ENCODE results near the gene CCDC157.

DNA sequence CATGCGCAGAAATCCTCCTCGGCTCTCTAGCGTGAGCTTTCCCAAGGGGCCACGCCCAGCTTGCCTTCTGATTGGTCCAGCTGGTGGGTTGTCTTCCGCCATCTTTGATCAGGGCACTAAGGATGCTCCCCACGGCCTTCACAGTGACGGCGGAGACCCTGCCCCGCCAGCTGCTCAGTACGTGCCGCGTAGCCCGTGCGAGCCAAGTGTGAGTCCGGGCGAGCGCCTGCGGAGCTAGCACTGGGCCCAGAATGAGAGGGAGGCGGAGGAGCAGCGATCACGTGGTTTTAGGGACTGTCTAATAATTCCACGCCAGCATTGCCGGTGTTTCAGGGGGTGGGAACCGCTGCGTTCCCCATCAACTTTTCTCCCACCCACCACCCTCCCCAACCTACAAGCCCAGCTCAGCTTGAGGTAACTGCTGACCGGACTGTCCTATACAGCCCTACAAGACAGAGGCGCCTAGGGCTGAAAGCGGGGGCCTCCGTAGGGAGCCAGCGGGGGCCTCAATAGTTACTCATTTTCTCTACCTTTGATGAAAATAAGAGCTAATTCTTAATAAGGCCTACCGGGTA is 67.2 kb downstream of the CCDC157 start:
- TF ChIP-seq, protein P1, sequence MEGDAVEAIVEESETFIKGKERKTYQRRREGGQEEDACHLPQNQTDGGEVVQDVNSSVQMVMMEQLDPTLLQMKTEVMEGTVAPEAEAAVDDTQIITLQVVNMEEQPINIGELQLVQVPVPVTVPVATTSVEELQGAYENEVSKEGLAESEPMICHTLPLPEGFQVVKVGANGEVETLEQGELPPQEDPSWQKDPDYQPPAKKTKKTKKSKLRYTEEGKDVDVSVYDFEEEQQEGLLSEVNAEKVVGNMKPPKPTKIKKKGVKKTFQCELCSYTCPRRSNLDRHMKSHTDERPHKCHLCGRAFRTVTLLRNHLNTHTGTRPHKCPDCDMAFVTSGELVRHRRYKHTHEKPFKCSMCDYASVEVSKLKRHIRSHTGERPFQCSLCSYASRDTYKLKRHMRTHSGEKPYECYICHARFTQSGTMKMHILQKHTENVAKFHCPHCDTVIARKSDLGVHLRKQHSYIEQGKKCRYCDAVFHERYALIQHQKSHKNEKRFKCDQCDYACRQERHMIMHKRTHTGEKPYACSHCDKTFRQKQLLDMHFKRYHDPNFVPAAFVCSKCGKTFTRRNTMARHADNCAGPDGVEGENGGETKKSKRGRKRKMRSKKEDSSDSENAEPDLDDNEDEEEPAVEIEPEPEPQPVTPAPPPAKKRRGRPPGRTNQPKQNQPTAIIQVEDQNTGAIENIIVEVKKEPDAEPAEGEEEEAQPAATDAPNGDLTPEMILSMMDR (conservative IDR thresholded peaks at IDR 0.05), result no peak
- TF ChIP-seq ZFX (IDR thresholded peaks at IDR 0.05), result no peak

All from C4-2B (cell line).